ENCODE results near the gene COL16A1.

- TF ChIP-seq GATA2 (IDR thresholded peaks at IDR 0.05; ENCODE audit: low read depth, low read length) (no peak), GATA3 (IDR thresholded peaks at IDR 0.05; ENCODE audit: low read depth, low read length) (no peak)
Measured at GRCh38 chr1:31617916-31618746, 85.7 kb downstream of the COL16A1 start.

Data from SH-SY5Y (cell line).